SU-DHL-6 (cell line): ENCODE measurements around the gene MYOC.

ENCODE experiments used
- CTCF ChIP-seq: fragments of 200-600 bp; sonication (generic); IDR thresholded peaks from one replicate; pipeline ENCODE4 v1.5.1; 2017; ENCODE audit warnings: antibody characterized with exemption, mild to moderate bottlenecking, low read length, moderate library complexity; ENCODE audit not compliant: insufficient read depth, poor library complexity, severe bottlenecking
- EZH2phosphoT487 ChIP-seq: fragments of 200-600 bp; sonication (generic), shearing (Covaris generic); conservative IDR thresholded peaks from 2 replicates; pipeline ENCODE4 v1.6.1; 2018; ENCODE audit warnings: mild to moderate bottlenecking, antibody characterized with exemption, low read length, moderate library complexity, mixed read lengths

- TF ChIP-seq CTCF (no peak), EZH2phosphoT487 (no peak)
Measured at GRCh38 chr1:171664976-171665375, 12.5 kb upstream of the MYOC start.
